OCI-M1 (cell line): ENCODE results near the gene GZMM.
"Not testable (repeated sequence)": the region's sequence is repeated elsewhere in the genome, so short reads cannot be mapped to it uniquely, and the experiment has no call there.

Experiments
- DNase-seq: peaks from one replicate; lab custom pipeline; 2025; lab: John Stamatoyannopoulos, UW

Gene GZMM

DNA sequence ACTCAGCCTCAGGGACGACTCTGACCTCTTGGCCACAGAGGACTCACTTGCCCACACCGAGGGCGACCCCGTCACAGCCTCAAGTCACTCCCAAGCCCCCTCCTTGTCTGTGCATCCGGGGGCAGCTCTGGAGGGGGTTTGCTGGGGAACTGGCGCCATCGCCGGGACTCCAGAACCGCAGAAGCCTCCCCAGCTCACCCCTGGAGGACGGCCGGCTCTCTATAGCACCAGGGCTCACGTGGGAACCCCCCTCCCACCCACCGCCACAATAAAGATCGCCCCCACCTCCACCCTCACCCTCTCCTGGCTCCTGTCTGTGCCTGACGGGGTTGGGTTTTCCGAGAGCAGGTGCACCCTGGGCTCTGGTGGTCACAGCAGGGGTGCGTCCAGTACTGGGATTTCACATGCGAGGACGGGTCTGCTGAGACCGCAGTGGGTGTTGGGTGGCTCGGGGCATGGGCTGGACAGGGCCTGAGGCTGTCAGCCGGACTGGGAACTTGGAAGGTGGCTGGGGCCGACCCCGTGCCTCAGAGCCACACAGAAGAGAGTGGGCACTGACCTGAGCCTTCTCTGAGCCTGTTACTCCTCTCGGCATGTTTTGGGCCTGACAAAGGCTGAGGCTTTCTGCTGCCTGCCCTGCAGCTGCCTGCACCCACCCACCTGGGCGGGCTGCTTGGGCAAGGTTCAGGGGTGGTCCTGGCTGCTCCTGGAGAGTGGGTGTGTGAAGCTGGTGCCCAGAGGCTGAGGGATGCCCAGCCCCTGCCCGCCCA lies 39.5 kb downstream of the GZMM start:
- DNase-seq, result no peak

DNA sequence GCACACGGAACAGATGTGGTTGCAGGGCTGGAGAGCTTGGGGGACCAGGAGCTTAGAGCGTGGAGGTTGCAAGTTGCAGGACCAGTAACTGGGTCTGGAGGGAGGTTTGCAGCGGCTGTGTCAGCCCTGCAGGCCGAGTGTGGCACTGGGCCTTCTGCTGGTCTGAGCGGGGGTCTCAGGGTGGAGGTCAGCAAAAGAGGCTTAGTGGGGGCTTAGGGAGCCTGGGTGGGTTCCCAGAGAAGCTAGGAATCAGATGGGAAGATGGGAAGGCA lies 40.1 kb downstream of the GZMM start:
- DNase-seq, result no peak

DNA sequence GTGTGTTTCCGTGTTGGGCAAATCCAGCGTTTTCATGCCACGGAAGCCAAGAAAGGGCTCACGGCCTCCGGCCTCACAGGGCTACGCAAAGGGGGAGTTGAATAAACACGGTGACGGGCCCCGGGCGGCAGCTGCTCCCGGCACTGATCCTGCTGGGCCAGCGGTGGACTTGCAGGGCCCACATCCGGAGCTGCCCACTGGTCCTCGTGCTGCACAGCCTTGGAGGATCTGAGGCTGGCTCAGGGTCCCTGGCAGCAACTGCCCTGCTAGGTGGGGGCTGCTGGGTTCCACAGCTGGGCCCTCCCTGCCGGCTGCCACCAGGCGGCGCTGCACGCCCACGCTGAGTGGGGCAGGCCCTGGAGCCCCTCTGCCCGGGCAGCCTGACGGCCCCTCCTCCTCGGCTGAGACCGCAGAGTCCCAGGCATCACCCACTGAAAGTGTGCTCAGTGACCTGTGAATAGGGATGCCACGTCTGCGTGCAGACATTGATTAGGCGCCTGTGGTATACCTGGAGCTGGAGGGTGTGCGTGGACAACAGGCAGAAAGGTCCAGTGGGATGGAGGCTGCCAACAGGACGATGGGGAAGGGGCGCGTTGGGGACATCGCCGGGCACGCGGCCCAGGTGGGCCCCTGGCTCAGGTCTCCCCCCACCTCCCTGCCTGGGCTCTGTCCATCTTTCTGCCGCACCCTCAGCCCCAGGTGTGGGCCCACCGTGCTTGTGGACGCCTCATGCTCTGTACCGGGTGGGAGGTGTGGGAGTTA lies 40.6 kb downstream of the GZMM start:
- DNase-seq, result peak; percentile 50

DNA sequence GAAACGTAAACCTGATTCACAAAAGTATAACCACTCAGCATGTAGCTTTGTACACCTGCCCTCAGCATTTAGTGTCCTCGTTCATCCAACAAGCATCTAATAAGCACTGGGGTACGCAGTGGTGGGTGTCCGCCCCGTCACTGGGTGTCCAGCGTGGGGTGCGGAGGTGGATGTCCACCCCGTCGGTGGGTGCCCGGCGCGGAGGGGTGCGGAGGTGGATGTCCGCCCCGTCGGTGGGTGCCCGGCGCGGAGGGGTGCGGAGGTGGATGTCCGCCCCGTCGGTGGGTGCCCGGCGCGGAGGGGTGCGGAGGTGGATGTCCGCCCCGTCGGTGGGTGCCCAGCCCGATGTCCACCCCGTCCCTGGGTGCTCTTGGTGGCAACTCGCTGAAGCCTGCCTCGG lies 41.3 kb downstream of the GZMM start:
- DNase-seq, result not testable (repeated sequence)

DNA sequence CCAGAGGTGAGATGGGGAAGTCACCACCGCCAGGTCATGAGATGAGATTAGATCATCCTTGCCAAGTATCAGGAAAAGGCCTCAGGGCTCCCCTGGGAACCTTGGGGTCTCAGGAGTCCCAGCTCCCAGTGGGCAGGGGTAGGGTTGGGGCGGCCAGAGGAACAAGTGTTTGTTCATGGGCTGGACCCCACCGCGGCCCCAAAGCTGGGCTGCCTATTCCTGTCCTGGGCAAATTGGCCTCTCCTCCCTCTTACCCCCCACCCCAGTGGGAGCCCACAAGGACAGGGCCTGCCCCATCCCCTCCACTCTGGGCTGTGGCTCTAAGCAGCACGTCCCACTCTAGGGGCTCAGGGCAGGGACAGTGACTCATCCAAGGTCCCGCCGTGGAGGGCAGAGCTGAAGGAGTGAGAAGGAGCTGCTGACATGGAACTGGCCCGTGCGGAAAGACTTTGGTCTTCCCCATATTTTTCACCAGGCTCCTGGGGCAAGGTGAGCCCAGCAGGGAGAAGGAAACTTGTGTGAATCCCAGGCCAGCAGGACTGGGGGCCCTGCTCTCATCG lies 41.8 kb downstream of the GZMM start:
- no peak for DNase-seq

DNA sequence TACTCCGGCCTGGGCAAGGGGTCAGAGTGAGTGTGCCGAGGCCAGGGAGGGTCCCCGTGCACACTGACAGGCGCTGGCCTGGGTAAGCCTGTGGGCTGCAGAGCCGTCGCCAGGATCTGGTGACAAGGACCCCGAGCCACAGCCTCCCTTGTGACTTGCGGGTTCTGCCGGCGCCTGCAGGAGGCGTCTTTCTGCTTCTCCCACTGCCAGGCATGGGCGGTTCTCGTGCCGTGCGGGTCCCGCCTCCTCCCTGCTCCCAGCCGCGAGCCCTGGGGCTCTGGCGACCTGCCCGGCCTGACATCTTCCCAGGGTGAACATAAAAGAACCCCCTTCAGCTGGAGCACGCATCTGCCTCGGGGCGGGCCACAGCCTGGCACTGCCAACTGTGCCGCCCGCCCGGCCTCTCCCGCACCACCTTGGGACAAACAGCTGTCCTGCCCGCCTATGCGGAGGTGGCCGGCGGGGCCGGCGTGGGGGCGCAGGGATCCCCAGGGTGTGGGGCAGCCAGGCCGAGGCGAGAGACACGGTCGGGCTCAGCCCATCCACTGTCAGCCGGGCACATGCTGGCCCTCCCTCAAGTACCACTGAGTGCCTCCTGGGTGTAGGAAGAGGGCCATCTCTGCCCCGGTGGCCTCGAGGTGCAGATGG lies 44.4 kb downstream of the GZMM start:
- DNase-seq, result peak; percentile 85

DNA sequence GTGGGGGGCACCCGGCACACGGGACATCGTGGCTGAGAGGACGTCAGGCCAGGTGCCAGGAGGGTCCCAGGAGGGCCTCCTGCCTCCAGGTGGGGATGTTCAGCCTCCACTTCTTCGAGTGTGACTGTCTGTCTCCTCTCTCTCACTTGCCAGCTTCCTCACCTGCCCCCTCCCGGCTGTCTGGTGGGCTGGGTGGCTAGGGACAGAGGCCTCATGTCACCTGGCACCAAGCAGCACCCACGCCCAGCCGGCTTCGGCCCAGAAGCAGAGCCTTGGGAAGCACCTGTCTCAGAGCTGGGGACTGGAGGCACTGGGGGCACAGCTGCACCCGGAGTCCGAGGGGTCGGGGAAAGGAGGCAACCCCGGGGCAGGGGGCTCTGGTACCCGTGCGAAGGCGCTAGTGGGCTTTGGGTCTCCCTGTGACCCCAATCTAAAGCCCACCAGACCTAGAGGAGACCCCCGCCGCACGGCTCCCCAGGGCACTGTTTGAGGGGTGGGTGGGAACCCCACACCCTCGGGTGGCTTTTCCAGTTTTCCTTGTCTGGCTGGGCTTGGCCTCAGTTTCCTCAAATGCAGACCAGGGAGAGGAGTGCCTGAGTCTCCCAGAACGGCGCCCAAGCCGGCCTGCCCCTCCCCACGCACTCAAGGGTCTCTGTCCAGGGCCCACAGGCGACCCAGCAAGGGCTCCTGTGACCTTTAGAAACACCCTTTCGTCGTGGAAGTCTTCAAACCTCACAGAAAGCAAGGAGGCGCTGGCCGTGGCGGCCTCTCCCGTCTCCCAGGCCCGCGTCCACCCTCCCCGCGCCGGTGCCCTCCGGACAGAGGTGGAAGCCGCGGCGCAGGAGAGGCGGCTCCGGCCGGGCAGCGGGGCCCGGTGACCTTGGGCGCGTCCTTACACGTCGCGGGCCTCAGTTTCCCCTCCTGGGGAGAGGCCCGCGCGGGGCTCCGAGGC lies 45.2 kb downstream of the GZMM start:
- DNase-seq, result peak; percentile 36

DNA sequence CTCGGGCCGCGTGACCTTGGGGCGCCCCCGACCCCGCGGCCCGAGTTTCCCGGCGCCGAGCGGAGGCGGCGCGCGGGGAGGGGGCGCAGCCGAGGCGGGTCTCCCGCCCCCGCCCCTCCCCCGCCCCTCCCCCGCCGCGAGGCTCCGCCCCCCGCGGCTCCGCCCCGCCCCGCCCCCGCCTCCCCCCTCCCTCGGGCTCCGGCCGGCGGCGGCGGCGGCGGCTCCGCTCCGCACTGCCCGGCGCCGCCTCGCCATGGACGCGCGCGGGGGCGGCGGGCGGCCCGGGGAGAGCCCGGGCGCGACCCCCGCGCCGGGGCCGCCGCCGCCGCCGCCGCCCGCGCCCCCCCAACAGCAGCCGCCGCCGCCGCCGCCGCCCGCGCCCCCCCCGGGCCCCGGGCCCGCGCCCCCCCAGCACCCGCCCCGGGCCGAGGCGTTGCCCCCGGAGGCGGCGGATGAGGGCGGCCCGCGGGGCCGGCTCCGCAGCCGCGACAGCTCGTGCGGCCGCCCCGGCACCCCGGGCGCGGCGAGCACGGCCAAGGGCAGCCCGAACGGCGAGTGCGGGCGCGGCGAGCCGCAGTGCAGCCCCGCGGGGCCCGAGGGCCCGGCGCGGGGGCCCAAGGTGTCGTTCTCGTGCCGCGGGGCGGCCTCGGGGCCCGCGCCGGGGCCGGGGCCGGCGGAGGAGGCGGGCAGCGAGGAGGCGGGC lies 46.0 kb downstream of the GZMM start, which contains the start of gene HCN2:
HCN2 (plus strand) TSS at position 189 of the 703 bp plus-strand sequence; CDS start at position 254, 65 bp downstream.
- DNase-seq, result no peak

DNA sequence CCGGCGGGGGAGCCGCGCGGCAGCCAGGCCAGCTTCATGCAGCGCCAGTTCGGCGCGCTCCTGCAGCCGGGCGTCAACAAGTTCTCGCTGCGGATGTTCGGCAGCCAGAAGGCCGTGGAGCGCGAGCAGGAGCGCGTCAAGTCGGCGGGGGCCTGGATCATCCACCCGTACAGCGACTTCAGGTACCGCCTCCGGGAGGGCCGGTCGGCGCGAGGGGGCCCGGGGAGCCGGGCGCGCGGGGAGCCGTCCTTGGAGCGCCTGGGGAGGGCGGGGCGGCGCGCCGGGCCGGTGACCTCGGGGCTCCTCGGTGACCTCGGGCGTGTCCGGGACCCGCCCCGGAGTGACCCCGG lies 46.5 kb downstream of the GZMM start:
- DNase-seq, result peak; percentile 39

DNA sequence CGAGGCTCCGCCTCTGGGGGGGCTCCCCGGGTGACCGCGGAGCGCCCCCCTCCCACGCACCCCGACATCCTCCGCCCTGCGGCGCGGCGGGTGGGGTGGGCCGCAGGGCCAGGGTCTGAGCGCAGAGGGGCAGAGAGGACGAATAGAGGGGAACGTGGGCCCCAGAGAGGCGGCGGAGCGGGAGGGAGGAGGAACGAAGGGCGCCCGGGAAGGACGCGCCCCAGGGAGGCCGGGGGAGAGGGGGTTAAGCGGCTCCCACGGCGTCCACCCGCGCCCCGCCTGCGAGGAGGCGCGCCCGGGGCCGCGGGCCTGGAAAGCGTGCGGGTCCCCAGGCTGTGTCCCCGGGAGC lies 46.9 kb downstream of the GZMM start:
- no peak for DNase-seq

DNA sequence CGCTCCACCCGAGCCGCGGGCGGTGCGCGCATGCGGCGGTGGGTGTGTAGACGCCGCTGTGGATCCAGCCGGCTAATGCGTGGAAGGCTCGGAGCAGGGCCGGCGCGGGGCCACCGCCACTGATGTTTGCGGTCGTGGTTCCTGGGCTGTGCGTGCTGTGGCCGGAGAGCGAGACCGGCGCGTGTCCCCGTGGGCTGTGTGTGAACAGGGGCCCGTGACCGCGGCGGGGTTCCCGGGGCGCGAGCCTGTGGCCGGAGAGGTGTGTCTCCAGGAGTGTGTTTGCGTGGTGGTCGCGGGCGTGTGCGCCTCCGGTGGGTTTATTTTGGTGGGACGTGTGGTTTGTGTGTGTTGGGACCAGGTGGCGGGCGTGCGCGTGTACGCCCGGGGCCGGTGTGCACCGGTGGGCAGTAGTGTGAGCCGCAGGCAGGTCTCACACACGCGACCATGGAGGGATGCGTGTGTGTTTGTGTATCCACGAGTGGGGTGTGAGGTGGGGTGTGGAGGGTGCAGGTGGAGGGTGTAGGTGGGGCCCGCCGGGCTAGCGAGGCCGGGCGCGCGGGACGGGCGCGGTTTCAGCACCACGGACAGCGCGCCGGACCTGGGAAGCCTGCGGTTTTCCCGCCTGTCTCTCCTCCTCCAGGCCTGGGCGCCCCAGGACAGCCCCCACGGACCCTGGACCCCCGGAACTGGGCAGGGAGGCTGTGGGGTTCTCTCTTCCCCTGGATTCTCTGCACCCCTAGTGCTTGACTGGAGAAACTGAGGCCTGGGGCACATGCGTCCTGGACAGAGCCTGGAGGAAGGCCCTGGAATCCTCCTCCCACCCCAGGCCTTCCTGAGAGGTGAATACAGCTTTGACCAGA lies 47.5 kb downstream of the GZMM start:
- DNase-seq, result peak; percentile 26

DNA sequence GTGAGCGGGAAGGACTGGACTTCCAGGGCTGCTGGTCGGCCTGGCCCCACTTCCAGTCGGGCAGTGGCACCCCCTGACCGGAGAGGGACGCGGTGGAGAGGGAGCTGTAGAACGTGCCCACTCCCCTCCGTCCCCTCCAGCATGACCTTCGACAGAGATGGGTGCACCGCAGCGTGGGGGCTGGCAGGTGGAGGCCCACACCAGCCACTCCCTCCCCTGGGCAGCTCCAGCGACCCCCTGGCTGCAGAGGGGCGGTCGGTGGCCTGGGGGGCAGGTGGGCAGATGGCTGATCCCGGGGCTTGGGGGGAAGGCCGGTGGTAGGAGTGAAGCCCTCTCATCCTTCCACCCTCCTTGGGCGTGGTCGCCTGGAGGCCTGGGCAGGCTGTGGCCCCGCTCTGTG lies 48.2 kb downstream of the GZMM start:
- no peak for DNase-seq

DNA sequence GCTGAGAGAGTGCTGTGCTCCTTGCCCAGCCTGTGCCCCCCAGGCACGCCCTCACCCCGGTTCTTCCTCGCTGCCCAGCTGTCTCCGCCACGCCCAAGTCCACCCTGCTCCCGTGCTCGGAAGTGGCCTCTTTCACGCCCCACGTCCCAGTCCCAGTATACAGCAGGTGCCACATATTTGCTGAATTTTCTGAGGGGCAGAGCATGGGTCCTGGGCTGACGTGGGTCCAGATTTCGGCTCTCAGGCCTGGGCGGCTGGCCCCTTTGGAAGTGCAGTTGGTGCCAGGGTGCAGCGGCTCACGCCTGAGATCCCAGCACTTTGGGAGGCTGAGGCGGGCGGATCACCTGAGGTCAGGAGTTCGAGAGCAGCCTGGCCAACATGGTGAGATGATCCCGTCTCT lies 49.2 kb downstream of the GZMM start:
- DNase-seq, result no peak

DNA sequence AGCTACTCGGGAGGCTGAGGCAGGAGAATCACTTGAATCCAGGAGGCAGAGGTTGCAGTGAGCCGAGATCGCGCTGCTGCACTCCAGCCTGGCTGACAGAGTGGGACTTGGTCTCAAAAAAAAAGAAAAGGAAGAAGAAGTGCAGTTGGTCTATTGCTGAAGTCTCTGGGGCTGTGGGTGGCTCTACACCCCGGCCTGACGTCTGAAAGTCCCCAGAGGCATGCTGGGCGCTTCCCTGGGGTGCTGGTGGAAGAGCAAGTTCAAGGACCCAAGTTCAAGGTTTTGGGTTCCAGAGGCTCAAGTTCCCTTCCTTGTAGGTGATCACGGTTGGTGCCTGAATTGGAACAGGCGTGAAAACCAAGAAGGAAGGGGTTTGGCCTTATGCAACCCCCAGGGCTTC lies 49.7 kb downstream of the GZMM start:
- DNase-seq, result no peak

DNA sequence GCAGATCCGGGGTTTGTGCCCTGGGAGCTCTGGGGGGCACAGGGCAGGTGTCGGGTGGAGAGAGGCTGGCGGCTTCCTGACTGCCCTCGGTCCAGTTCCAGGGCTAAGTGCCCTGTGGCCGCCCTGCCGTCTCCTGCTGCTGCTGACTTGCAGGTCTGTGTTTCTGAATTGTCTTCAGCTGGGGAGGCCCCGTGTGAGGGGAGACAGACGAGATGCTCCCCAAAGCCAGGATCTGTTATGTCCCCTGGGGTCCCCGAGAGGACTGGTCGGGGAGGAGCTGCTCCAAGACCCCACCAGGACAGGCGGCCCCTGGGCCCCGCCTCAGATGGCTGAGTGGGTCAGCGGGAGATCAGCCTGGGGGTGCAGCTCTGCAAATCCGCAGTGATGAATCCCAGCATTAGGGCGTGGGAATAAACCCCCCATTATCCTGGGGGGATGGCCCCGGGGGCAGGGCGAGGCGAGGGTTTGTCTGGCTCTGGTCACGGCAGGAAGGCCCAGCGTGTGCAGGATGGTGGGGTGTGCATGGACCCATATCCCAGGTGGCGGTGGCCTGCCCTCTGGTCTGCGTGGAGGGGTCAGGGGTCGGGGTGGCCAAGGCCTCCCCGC lies 50.5 kb downstream of the GZMM start:
- DNase-seq, result no peak

DNA sequence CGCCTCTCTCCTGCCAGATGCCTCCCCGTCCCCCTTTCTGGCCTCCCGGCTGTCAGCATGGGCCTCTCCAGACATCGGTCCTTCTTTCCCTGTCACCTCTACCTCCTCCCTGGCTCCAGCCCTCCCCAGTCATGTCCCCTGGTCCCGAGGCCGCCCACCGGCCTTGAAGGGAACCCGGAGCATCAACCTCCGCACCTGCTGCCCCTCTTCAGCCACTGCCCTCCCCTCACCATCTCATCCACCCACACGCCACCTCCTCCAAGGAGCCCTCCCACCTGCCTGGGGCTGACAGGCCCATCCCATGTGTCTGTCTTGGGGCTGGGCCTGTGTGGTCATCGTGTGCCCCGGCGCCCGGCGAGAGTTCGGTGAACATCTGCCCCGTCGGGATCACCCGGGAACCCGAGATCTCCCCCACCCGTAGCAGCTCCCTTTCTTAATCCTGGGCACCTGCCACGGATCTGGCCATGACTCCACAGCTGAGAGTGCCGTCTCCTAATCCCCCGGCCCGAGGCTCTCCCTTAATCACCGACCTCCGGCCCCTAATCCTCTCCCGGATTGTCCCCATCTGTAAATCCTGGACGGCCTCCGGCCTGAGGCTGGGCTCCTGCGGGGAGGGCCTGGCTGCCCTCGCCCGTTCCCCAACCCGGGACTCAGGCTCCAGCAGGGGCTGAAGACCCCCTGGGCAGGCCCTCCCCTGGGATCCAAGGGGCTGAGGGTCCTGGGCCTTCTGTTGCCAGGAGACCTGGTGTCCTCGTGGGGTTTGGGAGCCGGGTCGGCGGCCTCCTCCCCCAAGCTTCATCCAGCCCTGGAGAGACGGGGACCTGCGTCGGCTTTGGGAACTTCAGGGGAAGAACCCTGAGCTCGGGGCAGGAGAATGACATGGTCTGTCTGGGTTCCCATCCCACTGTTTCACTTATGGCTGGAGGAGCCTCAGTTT lies 51.7 kb downstream of the GZMM start:
- DNase-seq, result no peak

DNA sequence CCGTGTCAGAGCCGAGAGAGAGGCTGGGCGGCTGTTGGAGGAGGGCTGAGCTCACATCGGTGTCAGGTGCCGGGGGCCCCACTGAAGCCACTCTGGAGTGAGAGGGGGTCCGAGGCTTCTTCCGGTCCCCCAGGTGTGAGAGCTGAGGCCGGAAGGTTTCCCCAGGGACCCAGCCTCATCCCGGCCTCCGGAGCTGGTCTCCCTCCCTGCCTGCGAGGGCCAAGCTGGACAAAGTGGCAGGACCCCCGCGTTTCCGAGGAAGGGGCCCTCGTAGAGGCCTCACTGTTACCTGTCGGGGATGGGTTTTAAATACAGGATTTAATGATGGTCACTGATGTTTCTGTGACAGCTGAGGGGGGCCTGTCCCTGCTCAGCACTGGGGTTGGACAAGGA lies 52.4 kb downstream of the GZMM start:
- no peak for DNase-seq

DNA sequence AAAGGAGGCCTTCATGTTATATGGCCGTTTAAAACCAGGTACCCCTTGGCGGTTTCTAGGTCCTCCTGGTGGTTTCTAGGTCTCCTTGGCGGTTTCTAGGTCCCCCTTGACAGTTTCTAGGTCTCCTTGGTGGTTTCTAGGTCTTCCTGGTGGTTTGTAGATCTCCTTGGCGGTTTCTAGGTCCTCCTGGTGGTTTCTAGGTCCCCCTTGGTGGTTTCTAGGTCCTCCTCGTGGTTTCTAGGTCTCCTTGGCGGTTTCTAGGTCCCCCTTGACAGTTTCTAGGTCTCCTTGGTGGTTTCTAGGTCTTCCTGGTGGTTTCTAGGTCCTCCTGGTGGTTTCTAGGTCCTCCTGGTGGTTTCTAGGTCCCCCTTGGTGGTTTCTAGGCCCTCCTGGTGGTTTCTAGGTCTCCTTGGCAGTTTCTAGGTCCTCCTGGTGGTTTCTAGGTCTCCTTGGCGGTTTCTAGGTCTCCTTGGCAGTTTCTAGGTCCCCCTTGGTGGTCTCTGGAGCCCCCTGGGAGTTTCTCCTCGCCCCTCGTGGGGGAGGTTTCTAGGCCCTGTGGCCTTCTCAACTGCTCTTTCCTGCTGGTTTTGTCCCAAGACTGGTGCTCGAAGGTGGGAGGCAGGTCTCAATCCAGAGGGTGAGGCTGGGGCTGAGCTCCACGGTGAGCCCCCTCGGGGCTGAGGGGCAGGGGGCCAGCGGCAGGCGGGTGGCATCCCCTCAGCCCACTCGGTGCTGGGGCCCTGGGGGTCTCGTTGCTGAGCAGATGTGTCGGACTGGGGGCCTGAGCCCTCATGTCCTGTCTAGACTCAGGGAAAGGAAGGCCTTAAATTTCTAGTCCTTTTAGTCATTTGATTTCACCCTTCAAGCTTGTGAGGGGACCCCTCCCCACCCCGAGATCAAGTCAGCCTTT lies 53.8 kb downstream of the GZMM start:
- peak; percentile 46 for DNase-seq
